K562 (cell line): ENCODE measurements around the gene ZNF143. TPM values are rescaled to one million over a fixed set of nuclear protein-coding genes. Genes with fewer than 3 reads are reported as not detected.

Experiments used
- CCAR2 ChIP-seq: fragments of 200-400 bp; formaldehyde crosslinking; IDR thresholded peaks from 2 replicates; pipeline ENCODE4 v1.6.1; 2017; ENCODE audit warnings: mild to moderate bottlenecking, low read depth, low read length
- COPS2 ChIP-seq: fragments of 450-650 bp; conservative IDR thresholded peaks from 2 replicates; pipeline ENCODE4 v1.6.1; 2016; ENCODE audit warnings: mild to moderate bottlenecking, moderate library complexity
- DMBX1 ChIP-seq: fragments of 250-450 bp; sonication (Bioruptor Pico); IDR thresholded peaks from 2 replicates; pipeline ENCODE4 v1.8.0; 2022; ENCODE audit warnings: inconsistent platforms, mild to moderate bottlenecking, moderate library complexity, borderline replicate concordance
- ERF ChIP-seq: fragments of 450-650 bp; formaldehyde crosslinking; IDR thresholded peaks from 2 replicates; pipeline ENCODE4 v1.4.0; 2020; ENCODE audit warnings: mild to moderate bottlenecking, mixed read lengths
- GATA2 ChIP-seq: sonication (generic); formaldehyde crosslinking; IDR thresholded peaks from 2 replicates; pipeline ENCODE4 v1.4.0; 2020; ENCODE audit warnings: mild to moderate bottlenecking, missing genetic modification reagents
- GATAD2A ChIP-seq: fragments of 450-650 bp; IDR thresholded peaks from 2 replicates; pipeline ENCODE4 v1.6.1; 2017
- SAFB ChIP-seq: fragments of 200-400 bp; formaldehyde crosslinking; IDR thresholded peaks from 2 replicates; pipeline ENCODE4 v1.6.1; 2017; ENCODE audit warnings: low read depth, low read length, borderline replicate concordance
- SMAD3 ChIP-seq: fragments of 450-650 bp; formaldehyde crosslinking; conservative IDR thresholded peaks from 2 replicates; pipeline ENCODE4 v1.4.0; 2020; ENCODE audit warnings: mild to moderate bottlenecking
- TCFL5 ChIP-seq: fragments of 250-450 bp; sonication (Bioruptor Pico); conservative IDR thresholded peaks from 2 replicates; pipeline ENCODE4 v1.6.1; 2021; ENCODE audit warnings: mild to moderate bottlenecking, moderate library complexity, matching md5 sums
- TEAD4 ChIP-seq, 2 experiments: sonication (generic) in 1 of 2; formaldehyde crosslinking in 1 of 2; IDR thresholded peaks; 2 replicates each; pipeline versions ENCODE4 v1.6.1 to v1.8.0; 2012 to 2022; ENCODE audit warnings: borderline replicate concordance in 1 of 2, inconsistent platforms in 1 of 2, low read length in 1 of 2, mild to moderate bottlenecking in 1 of 2, missing genetic modification reagents in 1 of 2
- ZNF384 ChIP-seq: IDR thresholded peaks from 2 replicates; pipeline ENCODE4 v1.6.1; 2012; ENCODE audit warnings: low read depth, low read length, improper control_type of control experiment
- ZNF551 ChIP-seq: fragments of 250-450 bp; sonication (Bioruptor Pico); IDR thresholded peaks from 2 replicates; pipeline ENCODE4 v1.5.0; 2021; ENCODE audit warnings: mild to moderate bottlenecking, moderate library complexity
- polyA plus RNA-seq, 8 experiments: library from polyadenylated mRNA; depleted of rRNA in 4 of 8; stranded (reverse) in 5 of 8; unstranded in 3 of 8; fragments of >200 nt; fragmentation: Nextera tagmentation in 2 of 8; fragmentation: Illumina TruSeq in 1 of 8; extraction: Ambion mirVana in 2 of 8; extraction: Trizol in 1 of 8; gene quantifications; 2 replicates each; pipeline versions ENCODE4 v1.2.1 to v1.2.3, GENCODE V29; 2011 to 2014; ENCODE audit warnings: inconsistent platforms in 1 of 8, missing spikeins in 1 of 8
- total RNA-seq, 7 experiments: library from RNA; depleted of rRNA in 6 of 7; stranded (reverse); fragments of >200 nt in 6 of 7; fragmentation: Illumina TruSeq in 2 of 7; extraction: Trizol in 2 of 7; gene quantifications; 2 replicates each; pipeline versions ENCODE4 v1.2.1 to v1.2.3, GENCODE V29; 2011 to 2021; ENCODE audit warnings: low replicate concordance in 1 of 7
- TF ChIP-seq, protein P1 (sequence below): fragments of 250-450 bp; sonication (Bioruptor Pico); IDR thresholded peaks from 2 replicates; pipeline ENCODE4 v1.9.0; 2021; ENCODE audit warnings: mild to moderate bottlenecking, inconsistent platforms
- TF ChIP-seq, protein P2 (sequence below): sonication (generic); formaldehyde crosslinking; IDR thresholded peaks from 2 replicates; pipeline ENCODE4 v1.9.0; 2022; ENCODE audit warnings: mild to moderate bottlenecking, missing genetic modification reagents
- TF ChIP-seq, protein P3 (sequence below): sonication (generic); formaldehyde crosslinking; IDR thresholded peaks from 2 replicates; pipeline ENCODE4 v1.8.1; 2023; ENCODE audit warnings: mild to moderate bottlenecking, missing genetic modification reagents, moderate library complexity
- TF ChIP-seq, protein P4 (sequence below), 2 experiments: IDR thresholded peaks in 1 of 2; conservative IDR thresholded peaks in 1 of 2; 2 replicates each; pipeline ENCODE4 v1.6.1; 2016; ENCODE audit warnings: low read depth in 2 of 2, mild to moderate bottlenecking in 1 of 2, missing compliant biosample characterization in 1 of 2, missing genetic modification characterization in 1 of 2, moderate library complexity in 1 of 2
- TF ChIP-seq, protein P5 (sequence below): sonication (generic); formaldehyde crosslinking; IDR thresholded peaks from 2 replicates; pipeline ENCODE4 v1.8.1; 2023; ENCODE audit warnings: mild to moderate bottlenecking, missing genetic modification reagents

ZNF143 gene
- total and polyA plus RNA-seq, 9 of the 15 experiments (the other 6 are each of a cell fraction or from before 2014, with no cell fraction given), result 18.4 to 58.5 (median 27.1) TPM

DNA sequence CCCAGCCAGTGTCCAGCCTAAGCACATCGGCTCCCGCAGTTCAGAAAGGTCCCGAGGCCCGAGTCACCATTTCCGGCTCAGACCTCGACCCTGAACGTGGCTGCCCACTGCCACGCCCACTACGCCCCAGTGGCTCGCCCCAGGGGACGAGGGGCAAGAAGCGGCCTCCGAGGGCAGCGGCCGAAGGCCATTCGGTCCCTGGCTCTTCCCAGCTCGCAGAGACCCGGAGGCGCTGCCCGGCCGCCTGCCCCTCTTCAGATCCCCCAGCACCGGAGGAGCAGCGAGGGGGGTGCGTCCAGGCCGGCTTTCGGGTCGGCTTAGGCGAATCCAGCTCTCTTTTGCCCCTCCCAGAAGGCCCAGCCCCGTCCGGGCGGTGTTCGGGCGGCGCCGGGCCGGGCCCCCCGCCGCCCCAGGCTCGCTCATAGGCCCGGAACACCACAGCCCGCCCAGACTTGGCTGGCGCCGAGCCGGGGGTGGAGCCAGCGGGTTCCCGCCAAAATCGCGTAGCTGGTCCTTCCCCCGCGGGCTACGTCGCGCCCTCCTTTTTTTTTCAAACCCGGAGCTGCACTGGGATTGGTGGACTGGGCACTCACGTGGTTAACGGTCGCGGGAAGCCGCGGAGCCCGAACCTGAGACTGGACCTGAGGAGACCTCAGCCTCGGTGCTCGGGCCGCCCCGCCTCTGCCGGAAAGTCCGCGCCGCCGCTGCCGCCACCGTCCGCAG lies 112.4 kb downstream of the ZNF143 start, which contains the start of gene WEE1 (continued):
- TF ChIP-seq, protein P1, sequence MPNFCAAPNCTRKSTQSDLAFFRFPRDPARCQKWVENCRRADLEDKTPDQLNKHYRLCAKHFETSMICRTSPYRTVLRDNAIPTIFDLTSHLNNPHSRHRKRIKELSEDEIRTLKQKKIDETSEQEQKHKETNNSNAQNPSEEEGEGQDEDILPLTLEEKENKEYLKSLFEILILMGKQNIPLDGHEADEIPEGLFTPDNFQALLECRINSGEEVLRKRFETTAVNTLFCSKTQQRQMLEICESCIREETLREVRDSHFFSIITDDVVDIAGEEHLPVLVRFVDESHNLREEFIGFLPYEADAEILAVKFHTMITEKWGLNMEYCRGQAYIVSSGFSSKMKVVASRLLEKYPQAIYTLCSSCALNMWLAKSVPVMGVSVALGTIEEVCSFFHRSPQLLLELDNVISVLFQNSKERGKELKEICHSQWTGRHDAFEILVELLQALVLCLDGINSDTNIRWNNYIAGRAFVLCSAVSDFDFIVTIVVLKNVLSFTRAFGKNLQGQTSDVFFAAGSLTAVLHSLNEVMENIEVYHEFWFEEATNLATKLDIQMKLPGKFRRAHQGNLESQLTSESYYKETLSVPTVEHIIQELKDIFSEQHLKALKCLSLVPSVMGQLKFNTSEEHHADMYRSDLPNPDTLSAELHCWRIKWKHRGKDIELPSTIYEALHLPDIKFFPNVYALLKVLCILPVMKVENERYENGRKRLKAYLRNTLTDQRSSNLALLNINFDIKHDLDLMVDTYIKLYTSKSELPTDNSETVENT, result peak; percentile 89
- no peak for TF ChIP-seq TCFL5
- TF ChIP-seq SMAD3 (CRISPR knock-in tag), result no peak
- TF ChIP-seq COPS2, result no peak
- TF ChIP-seq ZNF551 (CRISPR knock-in tag), result no peak
- no peak for TF ChIP-seq DMBX1 (CRISPR knock-in tag)
- no peak for TF ChIP-seq CCAR2
- no peak for TF ChIP-seq GATA2
- TF ChIP-seq SAFB, result no peak; the same call in 1 of the 2 replicates
- TF ChIP-seq, protein P2, sequence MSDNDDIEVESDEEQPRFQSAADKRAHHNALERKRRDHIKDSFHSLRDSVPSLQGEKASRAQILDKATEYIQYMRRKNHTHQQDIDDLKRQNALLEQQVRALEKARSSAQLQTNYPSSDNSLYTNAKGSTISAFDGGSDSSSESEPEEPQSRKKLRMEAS (CRISPR knock-in tag), result peak; percentile 82; the same call in 1 of the 2 replicates
- peak; percentile 7; the same call in 1 of the 2 replicates for TF ChIP-seq TEAD4 (IDR thresholded peaks at IDR 0.05; ENCODE audit: low read length)
- no peak for TF ChIP-seq TEAD4 (CRISPR knock-in tag; IDR thresholded peaks at IDR 0.05; ENCODE audit: borderline replicate concordance)
- peak; percentile 25; the same call in 1 of the 2 replicates for TF ChIP-seq GATAD2A
- TF ChIP-seq ERF (CRISPR knock-in tag), result no peak
- TF ChIP-seq, protein P3, sequence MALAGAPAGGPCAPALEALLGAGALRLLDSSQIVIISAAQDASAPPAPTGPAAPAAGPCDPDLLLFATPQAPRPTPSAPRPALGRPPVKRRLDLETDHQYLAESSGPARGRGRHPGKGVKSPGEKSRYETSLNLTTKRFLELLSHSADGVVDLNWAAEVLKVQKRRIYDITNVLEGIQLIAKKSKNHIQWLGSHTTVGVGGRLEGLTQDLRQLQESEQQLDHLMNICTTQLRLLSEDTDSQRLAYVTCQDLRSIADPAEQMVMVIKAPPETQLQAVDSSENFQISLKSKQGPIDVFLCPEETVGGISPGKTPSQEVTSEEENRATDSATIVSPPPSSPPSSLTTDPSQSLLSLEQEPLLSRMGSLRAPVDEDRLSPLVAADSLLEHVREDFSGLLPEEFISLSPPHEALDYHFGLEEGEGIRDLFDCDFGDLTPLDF, result peak; percentile 99
- TF ChIP-seq, protein P4, sequence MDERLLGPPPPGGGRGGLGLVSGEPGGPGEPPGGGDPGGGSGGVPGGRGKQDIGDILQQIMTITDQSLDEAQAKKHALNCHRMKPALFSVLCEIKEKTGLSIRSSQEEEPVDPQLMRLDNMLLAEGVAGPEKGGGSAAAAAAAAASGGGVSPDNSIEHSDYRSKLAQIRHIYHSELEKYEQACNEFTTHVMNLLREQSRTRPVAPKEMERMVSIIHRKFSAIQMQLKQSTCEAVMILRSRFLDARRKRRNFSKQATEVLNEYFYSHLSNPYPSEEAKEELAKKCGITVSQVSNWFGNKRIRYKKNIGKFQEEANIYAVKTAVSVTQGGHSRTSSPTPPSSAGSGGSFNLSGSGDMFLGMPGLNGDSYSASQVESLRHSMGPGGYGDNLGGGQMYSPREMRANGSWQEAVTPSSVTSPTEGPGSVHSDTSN (CRISPR knock-in tag; IDR thresholded peaks at IDR 0.05; ENCODE audit: low read depth), result no peak
- TF ChIP-seq, protein P4 (tag; conservative IDR thresholded peaks at IDR 0.05; ENCODE audit: low read depth), result no peak
- TF ChIP-seq, protein P5, sequence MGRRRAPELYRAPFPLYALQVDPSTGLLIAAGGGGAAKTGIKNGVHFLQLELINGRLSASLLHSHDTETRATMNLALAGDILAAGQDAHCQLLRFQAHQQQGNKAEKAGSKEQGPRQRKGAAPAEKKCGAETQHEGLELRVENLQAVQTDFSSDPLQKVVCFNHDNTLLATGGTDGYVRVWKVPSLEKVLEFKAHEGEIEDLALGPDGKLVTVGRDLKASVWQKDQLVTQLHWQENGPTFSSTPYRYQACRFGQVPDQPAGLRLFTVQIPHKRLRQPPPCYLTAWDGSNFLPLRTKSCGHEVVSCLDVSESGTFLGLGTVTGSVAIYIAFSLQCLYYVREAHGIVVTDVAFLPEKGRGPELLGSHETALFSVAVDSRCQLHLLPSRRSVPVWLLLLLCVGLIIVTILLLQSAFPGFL, result 0 out of 2 replicates have a peak, but pooled peaks have one; percentile 76
- peak; percentile 93 for TF ChIP-seq ZNF384
